GM19468 (cell line): ENCODE results near the gene TMEM151B.
"Not testable (repeated sequence)": the region's sequence is repeated elsewhere in the genome, so short reads cannot be mapped to it uniquely, and the experiment has no call there.

Experiments used
- ATAC-seq: cut with Tn5 transposase; IDR thresholded peaks from one replicate; pipeline ENCODE4 v1.9.1; 2021; ENCODE audit warnings: mild to moderate bottlenecking, moderate library complexity, moderate number of reproducible peaks; ENCODE audit not compliant: unreplicated experiment; ENCODE audit errors: extremely low read depth

TMEM151B gene

GRCh38 chr6:44317136-44317631, 46.9 kb downstream of the TMEM151B start:
- ATAC-seq: not testable (repeated sequence)

GRCh38 chr6:44321210-44321609, 51.0 kb downstream of the TMEM151B start:
- no peak for ATAC-seq

- no peak for ATAC-seq
Measured at GRCh38 chr6:44327096-44327495, 56.8 kb downstream of the TMEM151B start.

GRCh38 chr6:44327760-44328159, 57.5 kb downstream of the TMEM151B start:
- ATAC-seq: no peak

- ATAC-seq: not testable (repeated sequence)
Measured at GRCh38 chr6:44328203-44328602, 58.0 kb downstream of the TMEM151B start.

- ATAC-seq: no peak
Measured at GRCh38 chr6:44329858-44330257, 59.6 kb downstream of the TMEM151B start.

- ATAC-seq: no peak
Measured at GRCh38 chr6:44332585-44332984, 62.3 kb downstream of the TMEM151B start.

- no peak for ATAC-seq
Measured at GRCh38 chr6:44333273-44333919, 63.1 kb downstream of the TMEM151B start.

- no peak for ATAC-seq
Measured at GRCh38 chr6:44333942-44334341, 63.7 kb downstream of the TMEM151B start.

GRCh38 chr6:44335631-44336030, 65.4 kb downstream of the TMEM151B start:
- ATAC-seq: no peak

GRCh38 chr6:44338228-44339122, 68.2 kb downstream of the TMEM151B start:
- no peak for ATAC-seq

- ATAC-seq: no peak
Measured at GRCh38 chr6:44339301-44339700, 69.1 kb downstream of the TMEM151B start.

GRCh38 chr6:44339763-44340625, 69.7 kb downstream of the TMEM151B start:
- ATAC-seq: no peak

GRCh38 chr6:44341095-44341890, 71.0 kb downstream of the TMEM151B start:
- ATAC-seq: no peak

- no peak for ATAC-seq
Measured at GRCh38 chr6:44342052-44342451, 71.8 kb downstream of the TMEM151B start.

GRCh38 chr6:44342489-44342888, 72.2 kb downstream of the TMEM151B start, which contains the start of gene SPATS1:
Gene SPATS1, plus strand, starts transcription at chr6:44342650. Its CDS starts 446 bp downstream, at chr6:44343096.
- ATAC-seq: no peak

GRCh38 chr6:44346818-44347217, 76.6 kb downstream of the TMEM151B start:
- ATAC-seq: not testable (repeated sequence)

- no peak for ATAC-seq
Measured at GRCh38 chr6:44349904-44350649, 79.8 kb downstream of the TMEM151B start.

GRCh38 chr6:44350650-44350994, 80.4 kb downstream of the TMEM151B start:
- ATAC-seq: not testable (repeated sequence)
